HepG2 (cell line): ENCODE results near the gene SLC20A1. TPM values are rescaled to one million over a fixed set of nuclear protein-coding genes. Genes with fewer than 3 reads are reported as not detected.

Experiments used
- ATAC-seq: fragments of 200-7000 bp; cut with Tn5 transposase; 3 replicates; pipeline ENCODE4 v1.9.1; 2020; ENCODE audit warnings: mild to moderate bottlenecking, moderate library complexity
- BruUV-seq: library from RNA; stranded (reverse); fragments of 400-500 nt; replicated peaks from 2 replicates; lab custom pipeline; 2021; lab: Mats Ljungman, UMichigan
- CTCF ChIA-PET: fragments of 300-600 bp; formaldehyde crosslinking; extraction: SDS; loops from one replicate; lab custom pipeline; 2021; ENCODE audit warnings: low total read pairs, inconsistent platforms, low intra/inter-chr PET ratio; lab: Yijun Ruan, JAX
- POLR2A ChIA-PET: fragments of 350-600 bp; sonication (Branson Sonifier 250); formaldehyde crosslinking; loops from one replicate; lab custom pipeline; 2020; ENCODE audit warnings: antibody characterized with exemption, inconsistent platforms; lab: Yijun Ruan, JAX
- DNase-seq: peaks from one replicate; pipeline ENCODE4 v3.0.0-alpha.2; 2015; ENCODE audit warnings: low spot score
- FAIRE-seq: peaks from 3 replicates; lab custom pipeline; 2011; peaks lifted over from hg19 to GRCh38; lab: Jason Lieb, UNC
- H2AFZ ChIP-seq: one replicate; pipeline ENCODE4 v1.6.1; 2011; ENCODE audit warnings: low read length, inconsistent platforms
- H3K27ac ChIP-seq: fragments of 300-600 bp; 3 replicates; pipeline ENCODE4 v1.8.0; 2011; ENCODE audit warnings: mixed run types, mild to moderate bottlenecking, mixed read lengths, low read length, inconsistent platforms; ENCODE audit not compliant: insufficient read depth; ENCODE audit errors: extremely low read length
- H3K27me3 ChIP-seq, 2 experiments: fragments of 200-600 bp in 1 of 2; 2 replicates in 1 of 2; 3 replicates in 1 of 2; pipeline versions ENCODE4 v1.6.0 to v1.8.0; 2011; ENCODE audit warnings: low read length in 2 of 2, mild to moderate bottlenecking in 2 of 2, moderate library complexity in 2 of 2, inconsistent platforms in 1 of 2; ENCODE audit not compliant: insufficient read depth in 2 of 2, control insufficient read depth in 1 of 2
- H3K36me3 ChIP-seq, 2 experiments: fragments of 200-600 bp in 1 of 2; replicated peaks in 1 of 2; 2 replicates in 1 of 2; 3 replicates in 1 of 2; pipeline versions ENCODE4 v1.5.1 to v1.8.0; 2011; ENCODE audit warnings: low read length in 2 of 2, inconsistent platforms in 1 of 2; ENCODE audit not compliant: insufficient read depth in 2 of 2, control insufficient read depth in 1 of 2
- H3K4me1 ChIP-seq: 2 replicates; pipeline ENCODE4 v1.5.1; 2012; ENCODE audit warnings: low read length, inconsistent platforms; ENCODE audit not compliant: insufficient read depth
- H3K4me2 ChIP-seq: 2 replicates; pipeline ENCODE4 v1.6.0; 2011; ENCODE audit warnings: low read depth, low read length, inconsistent platforms
- H3K4me3 ChIP-seq, 3 experiments: fragments of 200-600 bp in 1 of 3; sonication (generic), shearing (Covaris generic) in 1 of 3; replicated peaks in 1 of 3; 2 replicates each; pipeline ENCODE4 v1.5.1; 2011 to 2016; ENCODE audit warnings: low read length in 3 of 3, inconsistent platforms in 2 of 3, low read depth in 2 of 3, mild to moderate bottlenecking in 2 of 3, control low read depth in 1 of 3, mixed read lengths in 1 of 3; ENCODE audit not compliant: insufficient read depth in 1 of 3
- H3K79me2 ChIP-seq: one replicate; pipeline ENCODE4 v1.6.1; 2011; ENCODE audit warnings: low read length, inconsistent platforms; ENCODE audit not compliant: insufficient read depth
- H3K9ac ChIP-seq: 2 replicates; pipeline ENCODE4 v1.6.0; 2011; ENCODE audit warnings: mild to moderate bottlenecking, low read depth, low read length, inconsistent platforms; ENCODE audit not compliant: insufficient read depth
- H3K9me3 ChIP-seq: 2 replicates; pipeline ENCODE4 v1.5.1; 2012; ENCODE audit warnings: mild to moderate bottlenecking, low read length
- H4K20me1 ChIP-seq: 2 replicates; pipeline ENCODE4 v1.6.0; 2011; ENCODE audit warnings: inconsistent platforms, mild to moderate bottlenecking, low read length, moderate library complexity; ENCODE audit not compliant: insufficient read depth
- KLF6 ChIP-seq: IDR thresholded peaks from 2 replicates; pipeline ENCODE4 v1.8.0; 2016; ENCODE audit warnings: missing biosample characterization, missing genetic modification reagents
- NCOA5 ChIP-seq: sonication (generic); formaldehyde crosslinking; IDR thresholded peaks from 2 replicates; pipeline ENCODE4 v1.4.0; 2020; ENCODE audit warnings: missing genetic modification reagents
- SALL1 ChIP-seq: sonication (generic); formaldehyde crosslinking; IDR thresholded peaks from 2 replicates; pipeline ENCODE4 v1.8.0; 2022; ENCODE audit warnings: mild to moderate bottlenecking, missing genetic modification reagents
- SALL2 ChIP-seq: sonication (generic); formaldehyde crosslinking; IDR thresholded peaks from 2 replicates; pipeline ENCODE4 v1.8.1; 2023; ENCODE audit warnings: mild to moderate bottlenecking, missing genetic modification reagents, inconsistent platforms
- THAP11 ChIP-seq: IDR thresholded peaks from 2 replicates; pipeline ENCODE4 v1.6.1; 2016; ENCODE audit warnings: missing biosample characterization, missing genetic modification reagents
- YEATS2 ChIP-seq: sonication (generic); formaldehyde crosslinking; IDR thresholded peaks from 2 replicates; pipeline ENCODE4 v1.4.0; 2020; ENCODE audit warnings: missing genetic modification reagents, borderline replicate concordance
- ZNF275 ChIP-seq: sonication (generic); formaldehyde crosslinking; IDR thresholded peaks from 2 replicates; pipeline ENCODE4 v1.8.0; 2022; ENCODE audit warnings: missing genetic modification reagents, mild to moderate bottlenecking, inconsistent platforms, borderline replicate concordance
- ZNF431 ChIP-seq: sonication (generic); formaldehyde crosslinking; IDR thresholded peaks from 2 replicates; pipeline ENCODE4 v1.9.0; 2022; ENCODE audit warnings: missing genetic modification reagents, low read depth, mild to moderate bottlenecking, borderline replicate concordance
- ZNF546 ChIP-seq: sonication (generic); formaldehyde crosslinking; conservative IDR thresholded peaks from 2 replicates; pipeline ENCODE4 v1.8.1; 2023; ENCODE audit warnings: mild to moderate bottlenecking, missing genetic modification reagents
- ZNF564 ChIP-seq: sonication (generic); formaldehyde crosslinking; IDR thresholded peaks from 2 replicates; pipeline ENCODE4 v1.8.1; 2023; ENCODE audit warnings: mild to moderate bottlenecking, missing genetic modification reagents
- ZNF615 ChIP-seq: sonication (generic); formaldehyde crosslinking; IDR thresholded peaks from 2 replicates; pipeline ENCODE4 v1.5.0; 2020; ENCODE audit warnings: mild to moderate bottlenecking, missing genetic modification reagents, borderline replicate concordance
- ZNF746 ChIP-seq: sonication (generic); formaldehyde crosslinking; IDR thresholded peaks from 2 replicates; pipeline ENCODE4 v1.8.0; 2022; ENCODE audit warnings: mild to moderate bottlenecking, missing genetic modification reagents
- WGBS: methylation state at CpG from one replicate; pipeline ENCODE4 v1.1.6; 2017; ENCODE audit warnings: low lambda C conversion rate; 5-methylcytosine and 5-hydroxymethylcytosine counted together
- in situ Hi-C: cut with HindIII; loops from 2 replicates; pipeline ENCODE4 v1.10.0; 2017; ENCODE audit warnings: low pct_unique_long_range_greater_than_20kb; ENCODE audit not compliant: extremely low pct_ligation_motif_present
- intact Hi-C: fragments of 100-400 bp; cut with micrococcal nuclease; formaldehyde crosslinking; loops from one replicate; pipeline ENCODE4 v1.10.0; 2022; ENCODE audit not compliant: unreplicated experiment
- polyA plus RNA-seq, 8 experiments: library from polyadenylated mRNA; depleted of rRNA in 3 of 8; stranded (reverse) in 7 of 8; unstranded in 1 of 8; fragments of >200 nt; fragmentation: Illumina TruSeq in 4 of 8; extraction: Trizol in 4 of 8; gene quantifications; 2 replicates each; pipeline versions ENCODE4 v1.2.1 to v1.2.3, GENCODE V29; 2011 to 2016; ENCODE audit warnings: low read depth in 4 of 8, missing spikeins in 1 of 8, mixed read lengths in 1 of 8; ENCODE audit not compliant: insufficient read depth in 1 of 8
- total RNA-seq, 5 experiments: library from RNA; depleted of rRNA; stranded (reverse); fragments of >200 nt; fragmentation: Illumina TruSeq; extraction: Trizol; gene quantifications; 2 replicates each; pipeline ENCODE4 v1.2.3, GENCODE V29; 2016; ENCODE audit warnings: low read depth in 1 of 5
- TF ChIP-seq, protein P1 (sequence below), 2 experiments: sonication (generic) in 1 of 2; formaldehyde crosslinking in 1 of 2; IDR thresholded peaks; 2 replicates each; pipeline versions ENCODE4 v1.4.0 to v1.6.1; 2018 to 2020; ENCODE audit warnings: missing genetic modification reagents in 2 of 2, borderline replicate concordance in 1 of 2, low read depth in 1 of 2, mild to moderate bottlenecking in 1 of 2, missing biosample characterization in 1 of 2
- TF ChIP-seq, protein P2 (sequence below): sonication (generic); formaldehyde crosslinking; IDR thresholded peaks from 2 replicates; pipeline ENCODE4 v1.4.0; 2020; ENCODE audit warnings: low read depth, missing genetic modification reagents

Gene SLC20A1
- total and polyA plus RNA-seq, 2 of the 13 experiments (the other 11 are each of a cell fraction or from before 2014, with no cell fraction given): 54.0 to 85.9 TPM

DNA sequence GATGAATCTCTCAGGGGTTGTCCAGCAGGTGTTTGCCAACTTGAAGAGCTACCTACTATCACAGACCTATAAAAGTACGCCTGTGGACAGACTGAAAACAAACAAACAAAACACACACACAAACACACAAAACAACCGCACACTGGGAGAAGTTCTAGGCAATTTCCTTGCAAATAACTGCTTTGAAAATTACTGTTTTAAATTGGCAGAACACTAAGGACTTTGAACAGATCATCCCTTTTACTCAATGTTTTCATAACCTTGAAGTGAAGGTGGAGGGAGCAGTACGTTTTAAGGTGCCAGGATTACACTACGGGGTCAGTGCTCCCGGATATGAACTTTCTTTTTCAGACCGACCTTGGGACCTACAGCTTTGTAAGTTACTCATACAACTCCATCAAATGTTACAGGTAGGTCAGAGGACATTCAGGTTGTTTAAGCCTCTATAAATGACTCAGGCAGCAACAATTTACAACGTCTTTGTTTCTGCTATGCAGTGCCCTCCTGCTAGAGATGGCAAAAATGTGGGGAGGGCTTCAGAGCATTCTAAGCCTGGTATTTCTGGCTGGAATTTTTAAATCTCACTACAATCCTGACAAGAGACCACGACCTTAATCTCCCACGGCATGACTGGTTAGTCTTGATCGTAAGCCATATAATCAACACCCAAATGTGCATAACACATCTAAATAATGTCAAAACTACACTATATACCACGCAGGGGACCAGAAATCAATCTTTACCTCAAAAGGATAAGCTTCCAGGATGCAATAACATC is 1.4 kb upstream of the SLC20A1 start:
- POLR2A ChIA-PET: interaction anchor here (0.6 to 5.4 kb wide), 27 partner anchors 10 to 555 kb away, joined by 3 to 94 read pairs (median 5); partner anchors contain the start of gene CHCHD5
- Histone ChIP-seq H4K20me1 (peaks cover 24% of the 10 kb centered on the region), H3K4me2 (peak overlapping the region; percentile 100), H3K79me2 (peaks cover 34% of the 10 kb centered on the region), H3K4me3 (peak overlapping the region; percentile 59 to 97 (median 61)), H3K9ac (peak overlapping the region; percentile 99), H3K4me1 (peaks cover 79% of the 10 kb centered on the region), H3K27me3 (no peaks in the 10 kb centered on the region; a peak in 1 of 5 replicates), H3K9me3 (no peaks in the 10 kb centered on the region), H3K36me3 (peaks cover 0 to 26% of the 10 kb centered on the region in 2 experiments; a peak in 3 of 5 replicates), H2AFZ (no peak overlapping the region), H3K27ac (peak overlapping the region; percentile 92)
- FAIRE-seq: peak; percentile 87
- intact Hi-C loops: loop anchor here (1.0 to 2.0 kb wide), 3 partner anchors 18 to 82 kb away; no protein-coding TSS in a partner anchor
- BruUV-seq: TSS peak; percentile 95
- peak; percentile 92 for DNase-seq
- in situ Hi-C loops: no loop called here
- under 1% methylated on average over 11 of the region's 11 CpGs for WGBS
- CTCF ChIA-PET: no interaction called here
- peak; percentile 59 for ATAC-seq
- peak; percentile 68; the same call in 1 of the 2 replicates for TF ChIP-seq SALL1 (CRISPR knock-in tag)
- TF ChIP-seq, protein P1, sequence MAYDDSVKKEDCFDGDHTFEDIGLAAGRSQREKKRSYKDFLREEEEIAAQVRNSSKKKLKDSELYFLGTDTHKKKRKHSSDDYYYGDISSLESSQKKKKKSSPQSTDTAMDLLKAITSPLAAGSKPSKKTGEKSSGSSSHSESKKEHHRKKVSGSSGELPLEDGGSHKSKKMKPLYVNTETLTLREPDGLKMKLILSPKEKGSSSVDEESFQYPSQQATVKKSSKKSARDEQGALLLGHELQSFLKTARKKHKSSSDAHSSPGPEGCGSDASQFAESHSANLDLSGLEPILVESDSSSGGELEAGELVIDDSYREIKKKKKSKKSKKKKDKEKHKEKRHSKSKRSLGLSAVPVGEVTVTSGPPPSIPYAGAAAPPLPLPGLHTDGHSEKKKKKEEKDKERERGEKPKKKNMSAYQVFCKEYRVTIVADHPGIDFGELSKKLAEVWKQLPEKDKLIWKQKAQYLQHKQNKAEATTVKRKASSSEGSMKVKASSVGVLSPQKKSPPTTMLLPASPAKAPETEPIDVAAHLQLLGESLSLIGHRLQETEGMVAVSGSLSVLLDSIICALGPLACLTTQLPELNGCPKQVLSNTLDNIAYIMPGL (CRISPR knock-in tag; IDR thresholded peaks at IDR 0.05; ENCODE audit: borderline replicate concordance in 1 of 2, low read depth in 1 of 2): peak; percentile 29 to 58; a peak in 2 of 4 replicates
- TF ChIP-seq YEATS2 (CRISPR knock-in tag): no peak
- no peak for TF ChIP-seq SALL2 (CRISPR knock-in tag)
- peak; percentile 77 for TF ChIP-seq THAP11 (CRISPR knock-in tag)
- TF ChIP-seq, protein P2, sequence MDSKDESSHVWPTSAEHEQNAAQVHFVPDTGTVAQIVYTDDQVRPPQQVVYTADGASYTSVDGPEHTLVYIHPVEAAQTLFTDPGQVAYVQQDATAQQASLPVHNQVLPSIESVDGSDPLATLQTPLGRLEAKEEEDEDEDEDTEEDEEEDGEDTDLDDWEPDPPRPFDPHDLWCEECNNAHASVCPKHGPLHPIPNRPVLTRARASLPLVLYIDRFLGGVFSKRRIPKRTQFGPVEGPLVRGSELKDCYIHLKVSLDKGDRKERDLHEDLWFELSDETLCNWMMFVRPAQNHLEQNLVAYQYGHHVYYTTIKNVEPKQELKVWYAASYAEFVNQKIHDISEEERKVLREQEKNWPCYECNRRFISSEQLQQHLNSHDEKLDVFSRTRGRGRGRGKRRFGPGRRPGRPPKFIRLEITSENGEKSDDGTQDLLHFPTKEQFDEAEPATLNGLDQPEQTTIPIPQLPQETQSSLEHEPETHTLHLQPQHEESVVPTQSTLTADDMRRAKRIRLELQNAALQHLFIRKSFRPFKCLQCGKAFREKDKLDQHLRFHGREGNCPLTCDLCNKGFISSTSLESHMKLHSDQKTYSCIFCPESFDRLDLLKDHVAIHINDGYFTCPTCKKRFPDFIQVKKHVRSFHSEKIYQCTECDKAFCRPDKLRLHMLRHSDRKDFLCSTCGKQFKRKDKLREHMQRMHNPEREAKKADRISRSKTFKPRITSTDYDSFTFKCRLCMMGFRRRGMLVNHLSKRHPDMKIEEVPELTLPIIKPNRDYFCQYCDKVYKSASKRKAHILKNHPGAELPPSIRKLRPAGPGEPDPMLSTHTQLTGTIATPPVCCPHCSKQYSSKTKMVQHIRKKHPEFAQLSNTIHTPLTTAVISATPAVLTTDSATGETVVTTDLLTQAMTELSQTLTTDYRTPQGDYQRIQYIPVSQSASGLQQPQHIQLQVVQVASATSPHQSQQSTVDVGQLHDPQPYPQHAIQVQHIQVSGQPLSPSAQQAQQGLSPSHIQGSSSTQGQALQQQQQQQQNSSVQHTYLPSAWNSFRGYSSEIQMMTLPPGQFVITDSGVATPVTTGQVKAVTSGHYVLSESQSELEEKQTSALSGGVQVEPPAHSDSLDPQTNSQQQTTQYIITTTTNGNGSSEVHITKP (CRISPR knock-in tag): no peak
- no peak for TF ChIP-seq ZNF564 (CRISPR knock-in tag)
- no peak for TF ChIP-seq ZNF546 (CRISPR knock-in tag)
- no peak for TF ChIP-seq KLF6 (CRISPR knock-in tag)
- no peak for TF ChIP-seq ZNF615 (CRISPR knock-in tag)
- peak; percentile 89; the same call in 1 of the 2 replicates for TF ChIP-seq ZNF746 (CRISPR knock-in tag)
- no peak for TF ChIP-seq ZNF431 (CRISPR knock-in tag)
- no peak for TF ChIP-seq ZNF275 (CRISPR knock-in tag)
- no peak for TF ChIP-seq NCOA5 (CRISPR knock-in tag)
